Measurements from ENCODE around the gene SLC12A8. TPM values are rescaled to one million over a fixed set of nuclear protein-coding genes. Genes with fewer than 3 reads are reported as not detected.

SLC12A8 gene
- total RNA-seq, 2 experiments from 2014 or later = 0.65 to 1.3 TPM

GRCh38 chr3:125057186-125057850 lies 155.2 kb downstream of the SLC12A8 start:
- H3K36me3 Mint-ChIP-seq (ENCODE audit: low read depth) = peaks cover 12% of the 10 kb centered on the region
- H3K9me3 Mint-ChIP-seq = no peaks in the 10 kb centered on the region
- peaks cover 46% of the 10 kb centered on the region for H3K27me3 Mint-ChIP-seq
- no peak overlapping the region for H3K4me3 Mint-ChIP-seq
- no peak for DNase-seq
- H3K27ac Mint-ChIP-seq = no peak overlapping the region
- POLR2A ChIA-PET = interaction anchor here (1.2 to 1.5 kb wide), 2 partner anchors 25 to 317 kb away, joined by 3 read pairs; no protein-coding TSS in a partner anchor
- H3K4me1 Mint-ChIP-seq = peaks cover 29% of the 10 kb centered on the region
- CTCF ChIA-PET = no interaction called here

- peak; percentile 82 for DNase-seq
- CTCF ChIA-PET = no interaction called here
- H3K4me1 Mint-ChIP-seq = peaks cover 41% of the 10 kb centered on the region
Measured at GRCh38 chr3:125055913-125056745, 156.4 kb downstream of the SLC12A8 start, which contains the start of gene HEG1. TSS of gene HEG1 (minus strand) at chr3:125055997. CDS start at chr3:125055890, 107 bp downstream.

GRCh38 chr3:125055331-125055912 lies 157.1 kb downstream of the SLC12A8 start:
- peak; percentile 17 for DNase-seq
- H3K9me3 Mint-ChIP-seq = no peaks in the 10 kb centered on the region
- ChIA-PET CTCF (no interaction called here), POLR2A (interaction anchor here (1.1 to 1.4 kb wide), 2 partner anchors 34 to 74 kb away, joined by 3 to 4 read pairs; no protein-coding TSS in a partner anchor)
- peaks cover 15% of the 10 kb centered on the region for H3K36me3 Mint-ChIP-seq (ENCODE audit: low read depth)
- H3K4me3 Mint-ChIP-seq = peak overlapping the region; percentile 84
- peaks cover 29% of the 10 kb centered on the region for H3K27me3 Mint-ChIP-seq
- H3K4me1 Mint-ChIP-seq = peaks cover 48% of the 10 kb centered on the region
- H3K27ac Mint-ChIP-seq = peak overlapping the region; percentile 32

More at GRCh38 chr3:125055913-125056745, 156.4 kb downstream of the SLC12A8 start, which contains the start of gene HEG1:
- H3K27me3 Mint-ChIP-seq = peaks cover 36% of the 10 kb centered on the region
- H3K27ac Mint-ChIP-seq = peak within 1 kb of the TSS; percentile 32
- H3K4me3 Mint-ChIP-seq = peak within 1 kb of the TSS; percentile 84
- no peaks in the 10 kb centered on the region for H3K9me3 Mint-ChIP-seq
- POLR2A ChIA-PET = interaction anchor here (1.1 to 1.4 kb wide), 2 partner anchors 34 to 73 kb away, joined by 3 to 4 read pairs; no protein-coding TSS in a partner anchor
- H3K36me3 Mint-ChIP-seq (ENCODE audit: low read depth) = peaks cover 12% of the 10 kb centered on the region

GRCh38 chr3:125054449-125055329 lies 157.9 kb downstream of the SLC12A8 start:
- H3K4me3 Mint-ChIP-seq = peak overlapping the region; percentile 84
- H3K27ac Mint-ChIP-seq = peak overlapping the region; percentile 32
- DNase-seq = peak; percentile 28
- peaks cover 17% of the 10 kb centered on the region for H3K36me3 Mint-ChIP-seq (ENCODE audit: low read depth)
- ChIA-PET POLR2A (interaction anchor here (0.9 to 1.4 kb wide), 2 partner anchors 33 to 86 kb away, joined by 3 to 4 read pairs; no protein-coding TSS in a partner anchor), CTCF (interaction anchor here (0.8 kb wide), 1 partner anchor 465 kb away, joined by 3 read pairs; the partner anchor contains the start of gene SNX4)
- peaks cover 50% of the 10 kb centered on the region for H3K4me1 Mint-ChIP-seq
- no peaks in the 10 kb centered on the region for H3K9me3 Mint-ChIP-seq
- H3K27me3 Mint-ChIP-seq = peaks cover 25% of the 10 kb centered on the region

GRCh38 chr3:125054062-125054448 lies 158.5 kb downstream of the SLC12A8 start:
- H3K4me3 Mint-ChIP-seq = peak overlapping the region; percentile 84
- peaks cover 52% of the 10 kb centered on the region for H3K4me1 Mint-ChIP-seq
- H3K27ac Mint-ChIP-seq = no peak overlapping the region
- H3K9me3 Mint-ChIP-seq = no peaks in the 10 kb centered on the region
- no peak for DNase-seq
- peaks cover 29% of the 10 kb centered on the region for H3K27me3 Mint-ChIP-seq
- peaks cover 24% of the 10 kb centered on the region for H3K36me3 Mint-ChIP-seq (ENCODE audit: low read depth)
- CTCF ChIA-PET = interaction anchor here (0.8 to 1.5 kb wide), 2 partner anchors 30 to 466 kb away, joined by 3 to 5 read pairs; partner anchors contain the start of gene SNX4
- POLR2A ChIA-PET = interaction anchor here (0.9 kb wide), 1 partner anchor 87 kb away, joined by 3 read pairs; no protein-coding TSS in a partner anchor

GRCh38 chr3:125053304-125053699 lies 159.2 kb downstream of the SLC12A8 start:
- Mint-ChIP-seq H3K4me1 (peaks cover 54% of the 10 kb centered on the region), H3K36me3 (ENCODE audit: low read depth) (peaks cover 30% of the 10 kb centered on the region), H3K4me3 (no peak overlapping the region), H3K27me3 (peaks cover 25% of the 10 kb centered on the region), H3K27ac (peak overlapping the region; percentile 2), H3K9me3 (no peaks in the 10 kb centered on the region)
- POLR2A ChIA-PET = interaction anchor here (1.1 kb wide), 1 partner anchor 542 kb away, joined by 3 read pairs; the partner anchor contains the start of gene OSBPL11
- no peak for DNase-seq
- CTCF ChIA-PET = interaction anchor here (0.8 to 1.5 kb wide), 2 partner anchors 29 to 467 kb away, joined by 3 to 5 read pairs; partner anchors contain the start of gene SNX4

- Mint-ChIP-seq H3K27ac (peak overlapping the region; percentile 73), H3K9me3 (no peaks in the 10 kb centered on the region), H3K27me3 (peaks cover 19% of the 10 kb centered on the region), H3K36me3 (ENCODE audit: low read depth) (peaks cover 33% of the 10 kb centered on the region), H3K4me3 (peak overlapping the region; percentile 50), H3K4me1 (peaks cover 54% of the 10 kb centered on the region)
- POLR2A ChIA-PET = interaction anchor here (0.9 to 1.8 kb wide), 5 partner anchors 29 to 543 kb away, joined by 3 to 12 read pairs (median 3); partner anchors contain the start of gene OSBPL11
- CTCF ChIA-PET = interaction anchor here (1.0 to 1.5 kb wide), 3 partner anchors 15 to 28 kb away, joined by 3 to 5 read pairs (median 3); no protein-coding TSS in a partner anchor
- DNase-seq = no peak
Measured at GRCh38 chr3:125052624-125053303, 159.8 kb downstream of the SLC12A8 start.

GRCh38 chr3:125051715-125052581 lies 160.6 kb downstream of the SLC12A8 start:
- peaks cover 35% of the 10 kb centered on the region for H3K36me3 Mint-ChIP-seq (ENCODE audit: low read depth)
- peaks cover 54% of the 10 kb centered on the region for H3K4me1 Mint-ChIP-seq
- peak overlapping the region; percentile 73 for H3K27ac Mint-ChIP-seq
- CTCF ChIA-PET = interaction anchor here (1.0 to 1.5 kb wide), 3 partner anchors 15 to 27 kb away, joined by 3 to 5 read pairs (median 3); no protein-coding TSS in a partner anchor
- peak overlapping the region; percentile 50 for H3K4me3 Mint-ChIP-seq
- DNase-seq = peak; percentile 61
- POLR2A ChIA-PET = interaction anchor here (0.9 to 1.8 kb wide), 6 partner anchors 14 to 544 kb away, joined by 3 to 12 read pairs (median 4); partner anchors contain the start of gene OSBPL11
- no peaks in the 10 kb centered on the region for H3K9me3 Mint-ChIP-seq
- H3K27me3 Mint-ChIP-seq = peaks cover 17% of the 10 kb centered on the region

- DNase-seq = no peak
- peaks cover 13% of the 10 kb centered on the region for H3K27me3 Mint-ChIP-seq
- POLR2A ChIA-PET = interaction anchor here (0.9 to 1.8 kb wide), 2 partner anchors 14 to 91 kb away, joined by 4 to 12 read pairs; no protein-coding TSS in a partner anchor
- peak overlapping the region; percentile 73 for H3K27ac Mint-ChIP-seq
- peak overlapping the region; percentile 50 for H3K4me3 Mint-ChIP-seq
- H3K36me3 Mint-ChIP-seq (ENCODE audit: low read depth) = peaks cover 38% of the 10 kb centered on the region
- H3K9me3 Mint-ChIP-seq = no peaks in the 10 kb centered on the region
- peaks cover 50% of the 10 kb centered on the region for H3K4me1 Mint-ChIP-seq
- CTCF ChIA-PET = no interaction called here
Measured at GRCh38 chr3:125051205-125051604, 161.3 kb downstream of the SLC12A8 start.

GRCh38 chr3:125050488-125051090 lies 162.0 kb downstream of the SLC12A8 start:
- CTCF ChIA-PET = no interaction called here
- POLR2A ChIA-PET = no interaction called here
- Mint-ChIP-seq H3K4me1 (peaks cover 48% of the 10 kb centered on the region), H3K9me3 (no peaks in the 10 kb centered on the region), H3K27ac (no peak overlapping the region), H3K36me3 (ENCODE audit: low read depth) (peaks cover 38% of the 10 kb centered on the region), H3K27me3 (peaks cover 12% of the 10 kb centered on the region), H3K4me3 (no peak overlapping the region)
- no peak for DNase-seq

Measured in activated CD4-positive, alpha-beta memory T cell treated with anti-CD3 and anti-CD28 coated beads, Interleukin-2, amount 10 ng/mL, durations not matched to agents 7 days and 5 days (primary cell).